ENCODE results near the gene ZNF680. TPM values are rescaled to one million over a fixed set of nuclear protein-coding genes. Genes with fewer than 3 reads are reported as not detected.
"Not testable (repeated sequence)": the region's sequence is repeated elsewhere in the genome, so short reads cannot be mapped to it uniquely, and the experiment has no call there.

ZNF680 gene
- polyA plus RNA-seq, 10 donors, result 6.7 to 14.3 (median 10.6) TPM

DNA sequence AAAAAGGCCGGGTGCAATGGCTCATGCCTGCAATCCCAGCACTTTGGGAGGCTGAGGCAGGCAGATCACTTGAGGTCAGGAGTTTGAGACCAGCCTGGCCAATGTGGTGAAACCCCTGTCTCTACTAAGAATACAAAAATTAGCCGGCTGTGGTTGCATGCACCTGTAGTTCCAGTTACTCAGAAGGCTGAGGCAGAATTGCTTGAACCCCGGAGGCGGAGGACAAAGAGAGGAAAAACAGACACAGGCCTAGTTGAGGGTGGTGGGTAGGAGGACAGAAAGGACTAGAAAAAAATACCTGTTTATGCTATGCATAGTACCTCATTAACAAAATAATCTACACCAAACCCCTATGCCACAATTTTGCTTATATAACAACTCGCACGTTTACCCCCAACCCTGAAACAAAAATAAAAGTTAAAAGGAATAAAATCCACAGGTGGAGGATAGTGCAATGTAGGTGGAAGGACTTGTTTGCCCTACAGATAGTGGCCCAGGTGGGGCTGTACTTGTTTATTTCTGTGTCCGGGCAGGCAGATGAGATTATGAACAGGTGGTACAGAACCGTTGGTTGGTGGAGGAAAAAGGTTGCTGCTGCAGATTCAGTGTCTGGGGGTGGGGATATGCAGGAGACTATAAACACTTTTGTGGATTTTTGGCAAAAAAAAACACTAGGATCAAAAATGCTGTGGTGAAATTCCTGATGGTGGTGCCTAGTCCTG is 5.1 kb downstream of the ZNF680 start:
- no peak for DNase-seq

DNA sequence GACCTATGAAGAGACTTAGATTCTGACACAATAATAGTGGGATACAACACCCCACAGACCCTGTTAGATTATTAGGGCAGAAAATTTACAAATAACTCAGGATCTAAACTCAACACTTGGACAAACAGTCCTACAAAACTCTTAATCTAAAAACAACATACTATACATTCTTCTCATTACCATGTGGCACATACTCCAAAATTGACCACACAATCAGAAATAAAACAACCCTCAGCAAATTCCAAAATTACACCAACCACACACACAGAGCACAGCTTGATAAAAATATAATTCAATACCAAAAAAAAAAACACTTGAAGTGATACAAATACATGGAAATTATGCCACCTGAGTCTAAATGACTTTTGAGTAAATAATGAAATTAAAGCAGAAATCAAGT is 7.8 kb downstream of the ZNF680 start:
- DNase-seq, result no peak

DNA sequence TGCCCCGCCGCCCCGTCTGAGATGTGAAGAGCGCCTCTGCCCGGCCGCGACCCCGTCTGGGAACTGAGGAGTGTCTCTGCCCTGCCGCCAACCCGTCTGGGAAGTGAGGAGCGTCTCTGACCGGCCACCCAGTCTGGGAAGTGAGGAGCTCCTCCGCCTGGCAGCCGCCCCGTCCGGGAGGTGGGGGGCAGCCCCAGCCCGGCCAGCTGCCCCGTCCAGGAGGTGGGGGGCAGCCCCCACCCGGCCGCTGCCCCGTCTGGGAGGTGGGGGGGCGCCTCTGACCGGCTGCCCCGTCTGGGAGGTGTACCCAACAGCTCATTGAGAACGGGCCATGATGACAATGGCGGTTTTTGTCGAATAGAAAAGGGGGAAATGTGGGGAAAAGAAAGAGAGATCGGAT is 8.7 kb downstream of the ZNF680 start:
- not testable (repeated sequence) for DNase-seq

- DNase-seq, result no peak
These were observed 11.3 kb downstream of the ZNF680 start for GRCh38 chr7:64551375-64552142.

GRCh38 chr7:64544010-64544409 is 18.9 kb downstream of the ZNF680 start:
- DNase-seq, result no peak

DNA sequence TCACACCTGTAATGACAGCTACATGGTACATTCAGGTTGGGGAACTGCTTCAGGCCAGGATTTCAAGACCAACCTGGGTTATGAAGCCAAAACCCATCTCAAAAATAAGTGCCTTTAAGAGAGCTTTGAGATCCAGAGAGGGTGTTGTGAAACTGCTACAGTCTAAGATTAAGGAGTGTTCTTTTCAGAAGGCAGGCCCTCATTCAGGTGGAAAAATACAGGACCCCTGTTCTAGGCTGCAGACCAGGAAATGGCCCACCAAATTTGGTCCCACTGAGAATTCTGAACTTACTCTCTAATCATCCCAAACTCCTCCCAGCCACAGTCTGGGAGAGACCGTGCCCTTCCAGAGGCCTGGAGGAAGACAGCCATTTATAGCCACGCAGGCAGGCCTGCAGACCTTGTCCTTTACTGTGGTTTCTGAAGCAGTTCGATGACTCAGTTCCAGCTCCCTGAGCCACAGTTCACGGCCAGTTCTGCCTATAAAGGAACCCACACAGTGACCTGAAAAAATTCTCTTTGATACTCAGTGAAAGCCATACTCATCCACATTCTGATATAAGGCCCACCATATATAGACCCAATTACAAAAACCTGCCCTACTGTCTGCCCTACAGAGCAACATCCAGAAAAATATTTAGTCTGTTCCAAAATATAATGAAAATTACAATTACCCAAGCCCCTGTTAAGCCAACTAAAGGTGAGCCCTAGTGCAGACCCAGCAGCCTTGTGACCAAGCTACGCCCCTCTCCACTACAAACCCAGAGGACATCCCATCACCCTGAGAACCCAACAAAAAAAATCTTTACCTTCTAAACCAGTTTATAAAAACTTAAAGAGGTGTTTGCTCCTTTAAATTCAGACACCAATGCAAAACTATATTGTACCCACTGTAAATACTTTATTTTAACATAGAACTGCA is 21.2 kb downstream of the ZNF680 start:
- DNase-seq, result no peak

DNA sequence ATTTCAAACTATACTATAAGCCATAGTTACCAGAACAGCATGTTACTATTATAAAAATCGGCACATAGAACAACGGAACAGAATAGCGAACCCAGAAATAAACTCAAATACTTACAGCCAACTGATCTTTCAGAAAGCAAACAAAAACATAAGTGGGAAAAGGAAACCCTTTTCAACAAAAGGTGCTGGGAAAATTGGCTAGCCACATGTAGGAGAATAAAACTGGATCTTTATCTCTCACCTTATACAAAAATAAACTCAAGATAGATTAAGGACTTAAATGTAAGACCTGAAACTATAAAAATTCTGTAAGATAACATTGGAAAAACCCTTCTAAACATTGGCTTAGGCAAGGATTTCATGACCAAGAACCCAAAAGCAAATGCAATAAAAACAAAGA is 29.1 kb downstream of the ZNF680 start:
- DNase-seq, result no peak

- no peak for DNase-seq
These were observed 34.1 kb downstream of the ZNF680 start for GRCh38 chr7:64528770-64529169.

DNA sequence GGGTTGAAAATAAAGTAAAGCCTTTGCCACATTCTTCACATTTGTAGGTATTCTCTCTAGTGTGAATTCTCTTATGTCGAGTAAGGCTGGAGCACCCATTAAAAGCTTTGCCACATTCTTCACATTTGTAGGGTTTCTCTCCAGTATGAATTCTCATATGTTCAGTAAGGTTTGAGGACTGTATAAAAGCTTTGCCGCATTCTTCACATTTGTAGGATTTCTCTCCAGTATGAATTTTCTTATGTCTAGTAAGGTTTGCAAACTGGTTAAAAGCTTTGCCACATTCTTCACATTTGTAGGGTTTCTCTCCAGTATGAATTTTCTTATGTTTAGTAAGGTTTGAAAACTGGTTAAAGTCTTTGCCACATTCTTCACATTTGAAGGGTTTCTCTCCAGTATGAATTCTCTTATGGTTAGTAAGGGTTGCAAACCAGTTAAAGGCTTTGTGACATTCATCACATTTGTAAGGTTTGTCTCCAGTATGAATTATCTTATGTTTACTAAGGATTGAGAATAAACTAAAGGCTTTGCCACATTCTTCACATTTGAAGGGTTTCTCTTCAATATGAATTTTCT is 41.4 kb downstream of the ZNF680 start:
- DNase-seq, result no peak

DNA sequence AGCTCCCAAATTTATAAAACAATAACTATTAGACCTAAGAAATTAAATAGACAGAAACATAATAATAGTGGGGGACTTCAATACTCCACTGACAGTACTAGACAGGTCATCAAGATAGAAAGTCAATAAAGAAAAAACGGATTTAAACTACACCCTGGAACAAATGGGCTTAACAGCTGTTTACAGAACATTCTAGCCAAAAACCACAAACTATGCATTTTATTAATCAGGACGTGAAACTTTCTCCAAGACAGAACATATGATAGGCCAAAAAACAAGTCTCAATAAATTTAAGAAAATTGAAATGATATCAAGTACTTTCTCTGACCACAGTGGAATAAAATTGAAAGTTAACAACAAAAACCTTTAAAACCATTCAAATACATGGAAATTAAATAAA is 46.4 kb downstream of the ZNF680 start:
- no peak for DNase-seq

DNA sequence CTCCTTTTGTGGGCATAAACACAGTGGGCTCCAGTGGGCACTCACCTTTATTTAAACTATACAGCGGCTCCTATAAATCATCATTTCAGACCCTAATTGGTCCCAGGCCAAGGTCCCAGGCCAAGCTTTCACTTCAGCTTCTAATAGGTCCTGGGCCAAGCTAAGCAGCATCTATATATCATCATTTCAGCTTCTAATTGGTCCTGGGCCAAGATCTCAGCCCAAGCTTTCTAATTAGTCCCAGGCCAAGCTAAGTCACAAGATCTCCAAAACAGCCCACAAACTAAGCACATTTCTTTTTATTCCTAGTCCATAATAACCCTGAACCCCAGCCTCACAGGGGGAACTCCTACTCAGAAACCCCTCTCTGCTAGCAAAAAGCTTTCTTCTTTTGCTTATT is 47.1 kb downstream of the ZNF680 start:
- peak in 1 of 3 donors; percentile 6 for DNase-seq

DNA sequence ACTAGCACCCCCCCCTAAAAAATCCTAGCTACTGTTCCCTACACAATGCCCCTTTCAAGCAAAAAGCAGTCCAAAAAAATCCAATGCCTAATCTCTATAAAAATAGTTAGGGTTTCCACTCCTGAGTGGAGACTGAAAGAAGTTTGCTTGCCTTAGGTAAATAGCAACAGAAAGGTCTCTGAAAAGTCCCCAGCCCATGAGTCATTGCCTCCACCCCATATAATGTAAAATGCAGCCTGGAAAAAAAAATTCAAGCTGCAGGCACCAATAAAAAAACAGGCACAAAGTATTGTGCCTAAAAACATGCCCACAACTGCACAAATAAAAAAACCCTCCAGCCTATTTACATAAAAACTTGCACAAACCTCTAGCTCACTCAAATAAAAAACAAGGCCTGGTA is 47.5 kb downstream of the ZNF680 start:
- no peak for DNase-seq

GRCh38 chr7:64509583-64509982 is 53.3 kb downstream of the ZNF680 start:
- DNase-seq, result no peak

DNA sequence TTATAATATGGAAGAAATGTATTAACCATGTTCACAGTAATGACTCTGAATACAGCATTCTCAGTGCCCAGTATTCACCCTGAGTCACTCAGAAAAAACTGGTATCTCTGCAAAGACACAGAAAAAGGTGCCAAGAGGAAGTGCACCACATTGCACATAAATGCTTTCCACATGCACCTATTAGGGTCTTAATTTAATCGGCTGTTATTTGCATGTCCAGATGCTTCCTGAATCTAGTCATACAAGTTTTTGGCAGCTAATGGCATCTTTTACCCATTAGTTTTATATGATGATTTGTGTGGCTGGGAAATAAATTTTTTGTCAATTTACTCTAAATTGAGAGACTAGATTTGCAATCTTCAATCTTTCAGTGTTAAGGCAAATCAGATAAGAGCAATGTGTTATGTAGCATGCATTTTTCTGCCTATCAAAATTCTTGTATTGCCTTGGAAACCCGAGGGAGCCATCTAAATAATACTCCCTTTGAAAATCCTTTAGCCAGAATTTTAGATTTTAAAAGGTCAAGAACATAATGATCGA is 58.2 kb downstream of the ZNF680 start:
- DNase-seq, result no peak

- DNase-seq, result no peak
These were observed 64.6 kb downstream of the ZNF680 start for GRCh38 chr7:64498270-64498669.

GRCh38 chr7:64494912-64495461 is 67.9 kb downstream of the ZNF680 start:
- DNase-seq, result no peak

- DNase-seq, result no peak
These were observed 77.2 kb downstream of the ZNF680 start for GRCh38 chr7:64485623-64486022.
